ENCODE measurements around the gene MSN. TPM values are rescaled to one million over a fixed set of nuclear protein-coding genes. Genes with fewer than 3 reads are reported as not detected.
A peak's percentile ranks its signal among the peaks of the same experiment; 100 is the strongest.

The MSN gene
- total RNA-seq, 6 donors from 2014 or later: 160 to 508 (median 380) TPM

DNA sequence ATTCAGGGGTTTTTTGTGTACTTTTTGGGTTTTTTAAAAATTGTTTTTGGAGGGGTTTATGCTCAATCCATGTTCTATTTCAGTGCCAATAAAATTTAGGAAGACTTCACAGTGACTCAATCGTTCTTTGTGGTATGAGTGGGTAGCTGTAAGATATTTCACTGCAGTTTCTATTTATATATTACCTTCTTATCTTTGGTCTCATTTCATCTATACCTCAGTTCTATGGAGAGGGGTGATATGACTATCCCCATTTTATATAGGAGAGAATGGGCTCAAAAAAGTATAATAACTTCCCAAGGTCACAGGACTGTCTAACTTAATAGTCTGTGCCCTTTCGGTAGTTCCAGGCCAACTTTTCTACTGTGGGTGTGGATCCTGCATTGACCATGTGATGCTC is 74.4 kb downstream of the MSN start:
- H3K4me3 ChIP-seq: no peak overlapping the region
- DNase-seq (no peak), ATAC-seq (ENCODE audit: low FRiP score in 2 of 2) (no peak)
- no peaks in the 10 kb centered on the region for H3K27me3 ChIP-seq
- whole genome bisulfite sequencing, 2 donors: 72 to 80% methylated on average over 2 of the region's 2 CpGs
- peak overlapping the region in 1 of 4 donors; percentile 27 for H3K27ac ChIP-seq
- H3K9me3 ChIP-seq: no peaks in the 10 kb centered on the region
- no peak for TF ChIP-seq POLR2A (IDR thresholded peaks at IDR 0.05)
- no peak for TF ChIP-seq POLR2AphosphoS5 (IDR thresholded peaks at IDR 0.05)
- TF ChIP-seq, protein P1, sequence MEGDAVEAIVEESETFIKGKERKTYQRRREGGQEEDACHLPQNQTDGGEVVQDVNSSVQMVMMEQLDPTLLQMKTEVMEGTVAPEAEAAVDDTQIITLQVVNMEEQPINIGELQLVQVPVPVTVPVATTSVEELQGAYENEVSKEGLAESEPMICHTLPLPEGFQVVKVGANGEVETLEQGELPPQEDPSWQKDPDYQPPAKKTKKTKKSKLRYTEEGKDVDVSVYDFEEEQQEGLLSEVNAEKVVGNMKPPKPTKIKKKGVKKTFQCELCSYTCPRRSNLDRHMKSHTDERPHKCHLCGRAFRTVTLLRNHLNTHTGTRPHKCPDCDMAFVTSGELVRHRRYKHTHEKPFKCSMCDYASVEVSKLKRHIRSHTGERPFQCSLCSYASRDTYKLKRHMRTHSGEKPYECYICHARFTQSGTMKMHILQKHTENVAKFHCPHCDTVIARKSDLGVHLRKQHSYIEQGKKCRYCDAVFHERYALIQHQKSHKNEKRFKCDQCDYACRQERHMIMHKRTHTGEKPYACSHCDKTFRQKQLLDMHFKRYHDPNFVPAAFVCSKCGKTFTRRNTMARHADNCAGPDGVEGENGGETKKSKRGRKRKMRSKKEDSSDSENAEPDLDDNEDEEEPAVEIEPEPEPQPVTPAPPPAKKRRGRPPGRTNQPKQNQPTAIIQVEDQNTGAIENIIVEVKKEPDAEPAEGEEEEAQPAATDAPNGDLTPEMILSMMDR (IDR thresholded peaks at IDR 0.05): no peak
- H3K36me3 ChIP-seq: peaks cover 11 to 56% (median 33%) of the 10 kb centered on the region in 4 donors
- H3K4me1 ChIP-seq: peaks cover 0 to 16% (median 5%) of the 10 kb centered on the region in 4 donors

DNA sequence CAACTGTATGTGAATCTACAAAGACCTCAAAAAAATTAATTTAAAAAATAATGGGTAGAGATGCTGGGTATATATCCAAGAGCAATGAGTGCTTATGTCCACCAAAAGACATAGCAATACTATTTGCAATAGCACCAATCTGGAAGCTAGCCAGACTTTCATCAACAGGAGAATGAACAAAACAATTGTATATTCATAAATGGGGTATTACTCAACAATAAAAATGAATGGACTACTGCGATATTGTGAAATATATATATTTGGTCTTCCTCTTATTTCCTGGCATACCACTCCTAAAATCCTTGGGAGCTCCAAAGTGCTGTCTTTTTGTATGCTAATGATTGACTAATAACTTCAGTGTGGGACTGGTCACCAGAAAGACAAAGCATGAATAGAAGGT is 77.5 kb downstream of the MSN start:
- H3K4me1 ChIP-seq: peaks cover 0 to 16% (median 5%) of the 10 kb centered on the region in 4 donors
- TF ChIP-seq POLR2AphosphoS5 (IDR thresholded peaks at IDR 0.05) (no peak), POLR2A (IDR thresholded peaks at IDR 0.05) (no peak), EP300 (IDR thresholded peaks at IDR 0.05) (no peak)
- TF ChIP-seq, protein P1 (IDR thresholded peaks at IDR 0.05): no peak

DNA sequence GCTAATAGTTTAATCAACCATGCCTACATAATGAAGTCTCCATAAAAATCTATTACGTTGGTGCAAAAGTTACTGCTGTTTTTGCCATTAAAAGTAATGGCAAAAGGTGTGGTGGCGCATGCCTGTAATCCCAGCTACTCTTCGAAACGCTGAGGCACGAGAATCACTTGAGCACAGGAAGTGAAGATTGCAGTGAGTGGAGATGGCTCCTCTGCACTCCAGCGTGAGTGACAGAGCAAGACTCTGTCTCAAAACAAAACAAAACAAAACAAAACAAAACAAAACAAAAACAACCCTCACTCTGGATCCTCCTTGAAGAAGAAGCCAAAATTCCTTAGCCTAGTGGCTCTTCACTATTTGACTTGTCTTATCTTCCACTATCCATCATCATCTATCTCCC is 78.0 kb downstream of the MSN start:
- Histone ChIP-seq H3K4me3 (no peak overlapping the region), H3K27ac (no peak overlapping the region), H3K27me3 (no peaks in the 10 kb centered on the region), H3K36me3 (peaks cover 0 to 19% (median 9%) of the 10 kb centered on the region in 4 donors), H3K4me1 (peaks cover 0 to 16% (median 5%) of the 10 kb centered on the region in 4 donors), H3K9me3 (no peaks in the 10 kb centered on the region)
- DNase-seq: no peak
- no peak for TF ChIP-seq POLR2A (IDR thresholded peaks at IDR 0.05)
- no peak for TF ChIP-seq EP300 (IDR thresholded peaks at IDR 0.05)
- TF ChIP-seq, protein P1 (IDR thresholded peaks at IDR 0.05): no peak
- TF ChIP-seq POLR2AphosphoS5 (IDR thresholded peaks at IDR 0.05): no peak
- no peak for ATAC-seq (ENCODE audit: low FRiP score in 2 of 2)
- WGBS, 2 donors: 43% methylated on average over 6 of the region's 6 CpGs

More for the DNA sequence above, 77.5 kb downstream of the MSN start:
- DNase-seq: no peak
- Histone ChIP-seq H3K4me3 (no peak overlapping the region), H3K9me3 (no peaks in the 10 kb centered on the region), H3K27me3 (no peaks in the 10 kb centered on the region), H3K36me3 (peaks cover 0 to 24% (median 11%) of the 10 kb centered on the region in 4 donors), H3K27ac (no peak overlapping the region)
- WGBS, 2 donors: 7 to 40% methylated on average over 1 of the region's 1 CpG
- ATAC-seq (ENCODE audit: low FRiP score in 2 of 2): no peak

DNA sequence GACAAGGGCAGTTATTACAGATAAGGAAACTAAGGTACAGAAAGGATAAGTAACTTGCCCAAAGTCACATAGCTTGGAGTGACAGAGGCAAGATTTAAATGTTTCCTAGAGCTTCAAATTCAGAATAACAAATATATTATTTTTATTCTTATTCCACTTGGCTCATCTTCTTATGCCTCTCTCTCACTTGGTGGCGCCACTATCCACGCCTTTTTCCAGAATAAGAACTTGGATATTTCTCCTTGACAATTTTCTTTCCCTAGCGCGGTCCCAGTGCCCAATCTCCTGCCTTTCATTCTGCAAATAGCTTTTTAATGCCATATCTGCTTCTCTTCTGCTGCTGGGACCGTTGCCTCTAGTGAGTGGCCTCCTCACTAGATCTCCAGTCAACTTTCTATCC is 78.5 kb downstream of the MSN start:
- Histone ChIP-seq H3K27ac (no peak overlapping the region), H3K27me3 (no peaks in the 10 kb centered on the region), H3K9me3 (no peaks in the 10 kb centered on the region), H3K4me3 (no peak overlapping the region), H3K4me1 (peaks cover 0 to 16% (median 5%) of the 10 kb centered on the region in 4 donors), H3K36me3 (peaks cover 0 to 14% (median 4%) of the 10 kb centered on the region in 4 donors)
- ATAC-seq (ENCODE audit: low FRiP score in 2 of 2): no peak
- WGBS, 2 donors: 51 to 78% methylated on average over 5 of the region's 5 CpGs
- no peak for DNase-seq
- TF ChIP-seq POLR2AphosphoS5 (IDR thresholded peaks at IDR 0.05): no peak
- no peak for TF ChIP-seq POLR2A (IDR thresholded peaks at IDR 0.05)
- no peak for TF ChIP-seq EP300 (IDR thresholded peaks at IDR 0.05)
- TF ChIP-seq, protein P1 (IDR thresholded peaks at IDR 0.05): no peak
